Ovary (tissue), 3 donors: ENCODE measurements around the gene C21orf58.

ENCODE experiments used
- CTCF ChIP-seq, 3 donors: fragments of 450-650 bp in 2 of 3; fragments of 200-600 bp in 1 of 3; IDR thresholded peaks; one replicate each; pipeline versions ENCODE4 v1.5.1 to v1.8.0; 2016 to 2022; ENCODE audit warnings: antibody characterized with exemption in 3 of 3, mild to moderate bottlenecking in 1 of 3
- EP300 ChIP-seq: sonication (generic); formaldehyde crosslinking; IDR thresholded peaks from one replicate; pipeline ENCODE4 v1.6.1; 2017; ENCODE audit warnings: antibody characterized with exemption
- POLR2A ChIP-seq: fragments of 450-650 bp; IDR thresholded peaks from one replicate; pipeline ENCODE4 v1.6.1; 2017; ENCODE audit warnings: antibody characterized with exemption, mild to moderate bottlenecking, moderate library complexity
- donor health status: DM: no; HTN: no; CAD: no.

DNA sequence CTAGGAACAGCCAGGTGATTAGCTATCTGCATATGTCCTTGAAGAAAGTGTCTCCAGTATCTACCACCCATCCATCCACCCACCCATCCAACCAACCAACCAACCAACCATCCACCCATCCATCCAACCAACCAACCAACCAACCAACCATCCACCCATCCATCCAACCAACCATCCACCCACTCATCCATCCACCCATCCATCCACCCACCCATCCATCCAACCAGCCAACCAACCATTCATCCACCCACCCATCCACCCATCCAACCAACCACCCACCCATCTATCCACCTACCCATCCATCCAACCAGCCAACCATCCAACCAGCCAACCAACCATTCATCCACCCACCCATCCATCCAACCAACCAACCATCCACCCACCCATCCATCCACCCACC, 12.1 kb downstream of the C21orf58 start:
- TF ChIP-seq CTCF (IDR thresholded peaks at IDR 0.05) (no peak), POLR2A (no peak), EP300 (no peak)
